K562 treated with DMSO at 1 percent for 4 hours (cell line): ENCODE results near the gene TGM3. TPM values are rescaled to one million over a fixed set of nuclear protein-coding genes. Genes with fewer than 3 reads are reported as not detected.

Experiments used
- total RNA-seq: library from RNA; unstranded; fragments of 300-600 nt; gene quantifications from 2 replicates; pipeline ENCODE4 v1.2.3, GENCODE V29; 2022; ENCODE audit not compliant: insufficient read depth

Gene TGM3
- not detected in 2 replicates for total RNA-seq

GRCh38 chr20:2295886-2296515 lies at the start of gene TGM3:
TSS of gene TGM3 (plus strand) at chr20:2296001. CDS start at chr20:2296064, 63 bp downstream.

GRCh38 chr20:2380601-2381000 lies 84.8 kb downstream of the TGM3 start, which contains the start of gene TGM6:
TSS of gene TGM6 (plus strand) at chr20:2380901. CDS start at chr20:2380969, 68 bp downstream.

Other genes with a start within 250 kb of the TGM3 start
- 7.7 and 8.3 TPM in 2 replicates for gene STK35, start 194.2 kb upstream of the TGM3 start, total RNA-seq
- gene TGM6, start 84.9 kb downstream of the TGM3 start, total RNA-seq = not detected in 2 replicates
- 444 and 449 TPM in 2 replicates for gene SNRPB, start 174.8 kb downstream of the TGM3 start, total RNA-seq
- 1.5 and 1.6 TPM in 2 replicates for gene ZNF343, start 212.9 kb downstream of the TGM3 start, total RNA-seq
- not detected in 2 replicates for gene TMC2, start 240.6 kb downstream of the TGM3 start, total RNA-seq